B cell (primary cell): ENCODE measurements around the gene IFT43.

ENCODE experiments used
- CTCF ChIP-seq: fragments of 200-600 bp; IDR thresholded peaks from one replicate; pipeline ENCODE4 v1.8.0; 2022; ENCODE audit warnings: antibody characterized with exemption, mild to moderate bottlenecking
- EZH2 ChIP-seq: IDR thresholded peaks from 2 replicates; pipeline ENCODE4 v1.6.1; 2012; ENCODE audit warnings: borderline replicate concordance, low read depth, mild to moderate bottlenecking, moderate library complexity, low read length; ENCODE audit not compliant: insufficient read depth, poor library complexity, severe bottlenecking

GRCh38 chr14:76117789-76118484 lies 132.4 kb downstream of the IFT43 start:
- no peak for TF ChIP-seq CTCF
- TF ChIP-seq EZH2 = no peak
